Kidney tubule cell (primary cell): ENCODE measurements around the gene ZFP92.

Experiments used
- DNase-seq: peaks from one replicate; pipeline ENCODE4 v3.0.0-alpha.2; 2018; ENCODE audit warnings: low spot score

The ZFP92 gene

GRCh38 chrX:153408871-153409351, 2.4 kb upstream of the ZFP92 start:
- no peak for DNase-seq

- no peak for DNase-seq
These were observed 1.7 kb upstream of the ZFP92 start for GRCh38 chrX:153409414-153410101.

GRCh38 chrX:153410373-153410772, 899 bp upstream of the ZFP92 start:
- no peak for DNase-seq

GRCh38 chrX:153410888-153411254, 401 bp upstream of the ZFP92 start:
- no peak for DNase-seq

- DNase-seq = peak; percentile 24
These were observed 809 bp downstream of the ZFP92 start for GRCh38 chrX:153411988-153412574.

GRCh38 chrX:153412746-153413720, 1.8 kb downstream of the ZFP92 start:
- no peak for DNase-seq

- DNase-seq = no peak
These were observed 2.5 kb downstream of the ZFP92 start for GRCh38 chrX:153413731-153414130.

GRCh38 chrX:153414856-153415510, 3.7 kb downstream of the ZFP92 start:
- no peak for DNase-seq

- no peak for DNase-seq
These were observed 5.6 kb downstream of the ZFP92 start for GRCh38 chrX:153416781-153417450.

- DNase-seq = no peak
These were observed 6.4 kb downstream of the ZFP92 start for GRCh38 chrX:153417637-153418036.

GRCh38 chrX:153420851-153421599, 9.8 kb downstream of the ZFP92 start:
- DNase-seq = no peak

- no peak for DNase-seq
These were observed 10.6 kb downstream of the ZFP92 start for GRCh38 chrX:153421856-153422255.

- DNase-seq = no peak
These were observed 12.4 kb downstream of the ZFP92 start for GRCh38 chrX:153423652-153424051.

GRCh38 chrX:153426204-153426603, 14.9 kb downstream of the ZFP92 start:
- DNase-seq = no peak

- DNase-seq = no peak
These were observed 19.5 kb downstream of the ZFP92 start for GRCh38 chrX:153430796-153431195.

GRCh38 chrX:153433161-153433680, 21.9 kb downstream of the ZFP92 start:
- DNase-seq = no peak

- no peak for DNase-seq
These were observed 22.6 kb downstream of the ZFP92 start for GRCh38 chrX:153433781-153434285.

GRCh38 chrX:153434801-153435200, 23.5 kb downstream of the ZFP92 start:
- DNase-seq = peak; percentile 51

GRCh38 chrX:153435845-153436244, 24.6 kb downstream of the ZFP92 start:
- no peak for DNase-seq

- peak; percentile 39 for DNase-seq
These were observed 27.3 kb downstream of the ZFP92 start for GRCh38 chrX:153438532-153438931.
